ENCODE results near the gene EXD1.

DNA sequence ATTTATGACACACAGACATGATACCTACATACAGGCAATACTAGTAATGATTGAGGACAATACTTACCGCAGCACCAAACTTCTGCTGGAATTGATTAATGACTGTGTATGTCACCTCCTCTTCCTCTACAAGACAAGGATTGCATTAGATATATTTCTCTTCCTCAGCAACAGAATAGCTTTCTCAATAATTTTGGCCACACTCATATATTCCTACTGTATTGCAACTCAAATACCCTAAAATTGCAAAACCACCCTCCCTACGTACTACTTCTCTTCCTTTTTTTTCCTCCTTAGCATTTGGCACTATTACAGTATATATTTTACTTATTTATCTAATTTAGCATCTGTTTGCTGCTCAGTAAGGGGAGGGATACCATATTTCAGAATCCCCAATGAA lies 14.8 kb downstream of the EXD1 start:
- TF ChIP-seq, protein P1, sequence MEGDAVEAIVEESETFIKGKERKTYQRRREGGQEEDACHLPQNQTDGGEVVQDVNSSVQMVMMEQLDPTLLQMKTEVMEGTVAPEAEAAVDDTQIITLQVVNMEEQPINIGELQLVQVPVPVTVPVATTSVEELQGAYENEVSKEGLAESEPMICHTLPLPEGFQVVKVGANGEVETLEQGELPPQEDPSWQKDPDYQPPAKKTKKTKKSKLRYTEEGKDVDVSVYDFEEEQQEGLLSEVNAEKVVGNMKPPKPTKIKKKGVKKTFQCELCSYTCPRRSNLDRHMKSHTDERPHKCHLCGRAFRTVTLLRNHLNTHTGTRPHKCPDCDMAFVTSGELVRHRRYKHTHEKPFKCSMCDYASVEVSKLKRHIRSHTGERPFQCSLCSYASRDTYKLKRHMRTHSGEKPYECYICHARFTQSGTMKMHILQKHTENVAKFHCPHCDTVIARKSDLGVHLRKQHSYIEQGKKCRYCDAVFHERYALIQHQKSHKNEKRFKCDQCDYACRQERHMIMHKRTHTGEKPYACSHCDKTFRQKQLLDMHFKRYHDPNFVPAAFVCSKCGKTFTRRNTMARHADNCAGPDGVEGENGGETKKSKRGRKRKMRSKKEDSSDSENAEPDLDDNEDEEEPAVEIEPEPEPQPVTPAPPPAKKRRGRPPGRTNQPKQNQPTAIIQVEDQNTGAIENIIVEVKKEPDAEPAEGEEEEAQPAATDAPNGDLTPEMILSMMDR (conservative IDR thresholded peaks at IDR 0.05) = no peak
- no peak for TF ChIP-seq EZH2 (IDR thresholded peaks at IDR 0.05; ENCODE audit: low read depth)

All from PC-9 (cell line).